GM12865 (cell line): Measurements from ENCODE around the gene VKORC1.

Experiments
- DNase-seq: peaks from one replicate; pipeline ENCODE4 v3.0.0; 2010; ENCODE audit warnings: low read depth
- H3K4me3 ChIP-seq: 2 replicates; pipeline ENCODE4 v1.5.1; 2011; ENCODE audit warnings: mild to moderate bottlenecking, low read depth, low read length, control low read depth
- TF ChIP-seq, protein P1 (sequence below): IDR thresholded peaks from 2 replicates; pipeline ENCODE4 v1.5.1; 2011; ENCODE audit warnings: low read length, control low read depth, low read depth, inconsistent platforms; ENCODE audit not compliant: insufficient read depth; ENCODE audit errors: missing control alignments

The VKORC1 gene

DNA sequence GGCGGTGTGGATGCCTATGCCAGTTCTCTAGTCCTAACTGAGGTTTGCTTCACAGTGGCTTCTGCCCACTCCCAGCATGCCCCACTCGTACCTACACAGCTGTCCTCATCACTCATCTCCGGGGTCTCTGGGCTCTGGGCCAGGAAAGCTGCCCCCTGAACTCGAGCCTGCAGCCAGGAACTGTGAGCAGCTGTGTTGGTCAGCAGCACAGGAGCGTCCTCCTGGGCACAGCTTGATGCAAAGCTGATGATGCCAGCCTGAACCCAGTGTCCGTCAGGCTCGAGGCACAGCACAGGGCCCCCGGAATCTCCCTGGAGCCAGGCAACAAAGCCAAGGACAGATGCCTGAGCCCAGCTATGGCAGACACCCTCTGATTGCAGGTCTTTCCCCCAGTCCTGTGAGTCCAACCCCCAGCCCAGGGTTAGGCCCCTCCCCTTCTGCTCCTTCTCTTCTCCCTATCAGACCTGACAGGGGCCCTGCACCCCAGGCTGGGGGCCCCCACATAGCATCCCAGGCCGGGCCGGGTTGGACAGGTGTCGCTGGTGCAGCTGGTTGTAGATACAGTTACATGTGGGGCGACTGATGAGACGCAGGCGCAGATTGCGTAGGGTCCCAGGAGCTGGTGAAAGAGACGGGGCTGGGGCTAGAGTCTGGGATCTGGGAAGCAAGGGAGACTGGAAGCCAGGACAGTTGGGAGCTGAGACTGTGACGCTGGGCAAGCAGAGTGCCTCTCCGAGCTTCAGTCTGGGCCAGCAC is 8.5 kb downstream of the VKORC1 start:
- no peak overlapping the region for H3K4me3 ChIP-seq
- DNase-seq = no peak
- TF ChIP-seq, protein P1, sequence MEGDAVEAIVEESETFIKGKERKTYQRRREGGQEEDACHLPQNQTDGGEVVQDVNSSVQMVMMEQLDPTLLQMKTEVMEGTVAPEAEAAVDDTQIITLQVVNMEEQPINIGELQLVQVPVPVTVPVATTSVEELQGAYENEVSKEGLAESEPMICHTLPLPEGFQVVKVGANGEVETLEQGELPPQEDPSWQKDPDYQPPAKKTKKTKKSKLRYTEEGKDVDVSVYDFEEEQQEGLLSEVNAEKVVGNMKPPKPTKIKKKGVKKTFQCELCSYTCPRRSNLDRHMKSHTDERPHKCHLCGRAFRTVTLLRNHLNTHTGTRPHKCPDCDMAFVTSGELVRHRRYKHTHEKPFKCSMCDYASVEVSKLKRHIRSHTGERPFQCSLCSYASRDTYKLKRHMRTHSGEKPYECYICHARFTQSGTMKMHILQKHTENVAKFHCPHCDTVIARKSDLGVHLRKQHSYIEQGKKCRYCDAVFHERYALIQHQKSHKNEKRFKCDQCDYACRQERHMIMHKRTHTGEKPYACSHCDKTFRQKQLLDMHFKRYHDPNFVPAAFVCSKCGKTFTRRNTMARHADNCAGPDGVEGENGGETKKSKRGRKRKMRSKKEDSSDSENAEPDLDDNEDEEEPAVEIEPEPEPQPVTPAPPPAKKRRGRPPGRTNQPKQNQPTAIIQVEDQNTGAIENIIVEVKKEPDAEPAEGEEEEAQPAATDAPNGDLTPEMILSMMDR = no peak

DNA sequence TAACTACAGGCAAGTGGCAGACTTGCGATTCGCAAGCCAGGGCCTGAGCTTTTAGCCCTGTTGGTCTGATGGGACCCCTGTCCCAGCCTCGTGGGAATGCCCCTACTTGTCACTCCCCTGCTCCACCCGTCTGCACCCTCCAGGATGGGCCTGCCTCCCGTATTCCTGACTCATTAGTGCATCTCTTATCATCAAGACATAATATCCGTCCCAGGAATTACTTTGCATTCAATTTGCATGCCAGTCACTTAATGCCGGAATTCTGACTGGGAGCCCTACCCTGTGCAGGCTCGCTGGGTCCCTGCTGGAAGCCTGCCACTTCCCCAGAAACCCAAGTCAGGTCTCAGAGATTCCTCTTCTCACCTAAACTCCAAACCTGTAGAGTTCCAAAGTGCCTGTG is 9.2 kb downstream of the VKORC1 start:
- TF ChIP-seq, protein P1 = no peak
- DNase-seq = no peak
- no peak overlapping the region for H3K4me3 ChIP-seq

DNA sequence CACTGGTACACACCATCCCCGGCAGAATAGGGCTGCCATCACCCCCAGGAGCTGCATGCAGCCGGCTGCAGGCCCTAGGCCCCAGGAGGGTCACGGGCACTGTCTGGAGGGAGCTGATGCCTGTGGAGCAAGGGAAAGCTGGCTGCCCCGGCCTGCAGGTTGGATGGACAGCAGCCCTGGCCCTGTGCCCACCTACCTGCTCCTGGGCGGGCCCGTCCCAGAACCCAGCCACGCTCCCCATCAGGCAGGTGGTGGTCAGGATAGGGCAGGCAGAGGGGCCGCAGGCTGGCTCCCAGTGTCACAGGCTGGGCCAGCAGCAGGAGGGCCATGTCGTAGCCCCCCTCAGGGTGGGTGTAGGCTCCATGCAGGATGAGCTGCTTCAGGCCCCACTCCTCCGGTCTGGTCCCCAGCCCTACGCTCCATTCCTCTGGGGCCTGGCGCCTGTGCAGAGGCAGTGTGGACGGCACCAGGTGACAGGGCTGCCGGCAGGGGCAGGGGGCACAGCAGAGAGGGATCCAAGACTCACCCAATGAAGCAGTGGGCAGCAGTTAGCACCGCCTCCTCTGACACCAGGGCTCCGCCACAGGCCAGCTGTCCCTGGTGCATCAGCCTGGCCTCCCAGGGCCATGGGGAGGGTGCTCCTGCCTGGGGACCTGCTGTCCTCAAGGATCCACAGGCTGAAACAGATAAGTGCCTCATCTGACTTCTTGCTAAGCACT is 9.9 kb downstream of the VKORC1 start:
- H3K4me3 ChIP-seq = no peak overlapping the region
- TF ChIP-seq, protein P1 = no peak
- DNase-seq = no peak

DNA sequence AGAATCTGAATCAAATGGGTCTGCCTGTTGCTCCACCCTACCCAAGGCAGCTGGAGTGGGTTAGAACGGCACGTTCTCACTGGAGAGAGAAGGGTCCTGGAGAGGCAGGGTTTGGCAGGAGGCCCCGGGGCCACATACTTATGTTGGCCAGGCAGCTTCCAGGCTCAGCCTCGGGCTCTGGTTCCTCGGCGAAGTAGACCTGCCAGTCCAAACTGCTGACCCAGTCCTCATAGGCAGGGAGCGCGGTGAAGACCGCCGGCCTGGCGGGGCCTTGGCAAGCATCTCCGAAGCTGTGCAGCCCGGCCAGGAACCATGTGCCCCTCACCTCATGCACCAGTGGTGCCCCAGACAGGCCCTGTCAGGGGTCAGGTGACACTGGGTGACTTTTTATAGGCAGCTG is 10.6 kb downstream of the VKORC1 start:
- H3K4me3 ChIP-seq = no peak overlapping the region
- no peak for DNase-seq
- TF ChIP-seq, protein P1 = no peak

DNA sequence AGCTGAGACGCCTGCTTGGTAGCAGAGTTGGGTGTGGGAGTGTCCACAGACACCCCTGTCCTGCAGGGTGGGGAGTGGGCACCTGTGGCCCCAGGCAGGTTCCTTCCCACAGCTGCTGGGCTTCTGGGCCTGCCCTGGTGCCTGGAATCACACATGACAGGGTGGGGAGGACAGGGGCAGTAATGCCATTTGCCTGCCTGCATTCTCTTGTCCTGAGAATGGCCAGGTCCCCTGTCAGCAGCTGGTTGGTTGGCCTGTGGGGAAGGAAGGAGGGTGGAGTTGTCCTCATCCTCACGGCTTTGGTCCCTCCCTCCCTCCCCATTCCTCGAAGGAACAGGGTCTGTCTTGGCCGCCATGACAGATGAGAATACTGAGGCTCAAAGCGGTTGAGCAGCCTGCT is 11.0 kb downstream of the VKORC1 start:
- H3K4me3 ChIP-seq = no peak overlapping the region
- DNase-seq = no peak
- TF ChIP-seq, protein P1 = no peak

DNA sequence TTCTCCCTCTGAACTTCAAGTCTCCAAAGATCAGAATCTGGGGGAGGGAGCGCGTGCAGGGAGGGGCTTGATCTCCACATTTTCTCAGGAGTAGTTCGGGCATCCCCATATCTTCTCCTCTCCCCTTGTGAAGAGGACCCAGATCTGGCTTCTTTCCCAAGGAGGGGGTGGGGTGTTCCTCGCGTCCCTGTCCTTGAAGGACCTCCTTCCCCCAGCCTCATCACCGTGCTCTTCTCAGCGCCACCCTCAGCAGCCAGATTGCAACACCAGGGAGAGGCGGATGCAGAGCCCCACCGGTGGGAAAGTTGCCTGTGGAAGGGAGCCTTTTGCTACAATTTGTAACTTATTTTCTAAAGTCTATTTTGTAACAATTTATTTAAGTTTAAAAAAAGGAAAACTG is 11.5 kb downstream of the VKORC1 start:
- TF ChIP-seq, protein P1 = no peak
- H3K4me3 ChIP-seq = no peak overlapping the region
- no peak for DNase-seq
